Mesenchymal stem cell (in vitro differentiated cells and primary cell): ENCODE measurements around the gene WDR83.
"Not testable (repeated sequence)": the region's sequence is repeated elsewhere in the genome, so short reads cannot be mapped to it uniquely, and the experiment has no call there.

Source experiments
- DNase-seq: peaks from one replicate; pipeline ENCODE4 v3.0.0-alpha.2; 2013
- H2AFZ ChIP-seq: one replicate; pipeline ENCODE4 v1.6.1; 2013; ENCODE audit warnings: low read depth, mild to moderate bottlenecking, control low read depth, inconsistent platforms, low read length, moderate library complexity
- H2AK5ac ChIP-seq: 2 replicates; pipeline ENCODE4 v1.6.1; 2013; ENCODE audit warnings: low read length, moderate library complexity, mild to moderate bottlenecking, inconsistent platforms; ENCODE audit not compliant: severe bottlenecking
- H2BK120ac ChIP-seq: one replicate; pipeline ENCODE4 v1.6.1; 2013; ENCODE audit warnings: low read depth, mild to moderate bottlenecking, inconsistent platforms, low read length, moderate library complexity
- H2BK12ac ChIP-seq, 2 experiments: one replicate each; pipeline ENCODE4 v1.6.1; 2013; ENCODE audit warnings: inconsistent platforms in 2 of 2, low read length in 2 of 2, mild to moderate bottlenecking in 2 of 2, moderate library complexity in 2 of 2, control low read depth in 1 of 2
- H2BK15ac ChIP-seq: one replicate; pipeline ENCODE4 v1.6.1; 2013; ENCODE audit warnings: mild to moderate bottlenecking, low read depth, inconsistent platforms; ENCODE audit not compliant: poor library complexity, severe bottlenecking
- H2BK5ac ChIP-seq: 2 replicates; pipeline ENCODE4 v1.6.1; 2013; ENCODE audit warnings: low read depth, mild to moderate bottlenecking, low read length, control low read depth, inconsistent platforms; ENCODE audit not compliant: poor library complexity, severe bottlenecking
- H3K14ac ChIP-seq, 2 experiments: one replicate each; pipeline ENCODE4 v1.6.1; 2013; ENCODE audit warnings: inconsistent platforms in 2 of 2, low read length in 2 of 2, control low read depth in 1 of 2, mild to moderate bottlenecking in 1 of 2, moderate library complexity in 1 of 2
- H3K18ac ChIP-seq, 2 experiments: one replicate each; pipeline ENCODE4 v1.6.1; 2013; ENCODE audit warnings: inconsistent platforms in 2 of 2, low read length in 2 of 2, control low read depth in 1 of 2, low read depth in 1 of 2, mild to moderate bottlenecking in 1 of 2
- H3K23ac ChIP-seq, 2 experiments: one replicate each; pipeline ENCODE4 v1.6.1; 2013; ENCODE audit warnings: inconsistent platforms in 2 of 2, low read length in 2 of 2, mild to moderate bottlenecking in 2 of 2, moderate library complexity in 2 of 2, control low read depth in 1 of 2
- H3K27ac ChIP-seq: 2 replicates; pipeline ENCODE4 v1.5.1; 2013; ENCODE audit warnings: mild to moderate bottlenecking, moderate library complexity, low read length, control low read depth, inconsistent platforms; ENCODE audit not compliant: poor library complexity, severe bottlenecking
- H3K27me3 ChIP-seq, 2 experiments: 2 replicates each; pipeline versions ENCODE4 v1.6.1 to v1.7.0; 2013; ENCODE audit warnings: low read length in 2 of 2, mild to moderate bottlenecking in 2 of 2, moderate library complexity in 2 of 2, control low read depth in 1 of 2, inconsistent platforms in 1 of 2; ENCODE audit not compliant: control insufficient read depth in 1 of 2, insufficient read depth in 1 of 2
- H3K36me3 ChIP-seq, 2 experiments: 2 replicates each; pipeline versions ENCODE4 v1.6.1 to v1.7.0; 2013; ENCODE audit warnings: low read length in 2 of 2, control low read depth in 1 of 2, inconsistent platforms in 1 of 2, low read depth in 1 of 2, mild to moderate bottlenecking in 1 of 2; ENCODE audit not compliant: insufficient read depth in 2 of 2, control insufficient read depth in 1 of 2
- H3K4ac ChIP-seq, 2 experiments: one replicate each; pipeline ENCODE4 v1.6.1; 2013; ENCODE audit warnings: inconsistent platforms in 2 of 2, low read length in 2 of 2, mild to moderate bottlenecking in 2 of 2, moderate library complexity in 2 of 2, control low read depth in 1 of 2, low read depth in 1 of 2
- H3K4me1 ChIP-seq: 2 replicates; pipeline ENCODE4 v1.6.1; 2013; ENCODE audit warnings: low read depth, low read length, control low read depth; ENCODE audit not compliant: control insufficient read depth, insufficient read depth
- H3K4me2 ChIP-seq: 2 replicates; pipeline ENCODE4 v1.6.1; 2013; ENCODE audit warnings: low read length, mild to moderate bottlenecking, inconsistent platforms; ENCODE audit not compliant: poor library complexity, severe bottlenecking
- H3K4me3 ChIP-seq, 2 experiments: 2 replicates each; pipeline versions ENCODE4 v1.5.1 to v1.7.0; 2013; ENCODE audit warnings: low read length in 2 of 2, mild to moderate bottlenecking in 2 of 2, control low read depth in 1 of 2, low read depth in 1 of 2; ENCODE audit not compliant: insufficient read depth in 1 of 2
- H3K79me1 ChIP-seq: replicated peaks from 2 replicates; pipeline ENCODE4 v1.6.1; 2013; ENCODE audit warnings: mild to moderate bottlenecking, control low read depth, low read length, inconsistent platforms; ENCODE audit not compliant: poor library complexity, severe bottlenecking
- H3K9ac ChIP-seq: 2 replicates; pipeline ENCODE4 v1.7.0; 2013; ENCODE audit warnings: mild to moderate bottlenecking, low read length, moderate library complexity
- H3K9me3 ChIP-seq: 2 replicates; pipeline ENCODE4 v1.7.0; 2013; ENCODE audit warnings: mild to moderate bottlenecking, low read length; ENCODE audit not compliant: control insufficient read depth
- H4K8ac ChIP-seq: one replicate; pipeline ENCODE4 v1.6.1; 2013; ENCODE audit warnings: inconsistent platforms, mild to moderate bottlenecking, low read length, moderate library complexity
- H4K91ac ChIP-seq: one replicate; pipeline ENCODE4 v1.6.1; 2013; ENCODE audit warnings: mild to moderate bottlenecking, low read length, inconsistent platforms
- WGBS: methylation state at CpG from one replicate; pipeline ENCODE4 v1.1.7; 2013; ENCODE audit warnings: mixed read lengths; 5-methylcytosine and 5-hydroxymethylcytosine counted together

The WDR83 gene

DNA sequence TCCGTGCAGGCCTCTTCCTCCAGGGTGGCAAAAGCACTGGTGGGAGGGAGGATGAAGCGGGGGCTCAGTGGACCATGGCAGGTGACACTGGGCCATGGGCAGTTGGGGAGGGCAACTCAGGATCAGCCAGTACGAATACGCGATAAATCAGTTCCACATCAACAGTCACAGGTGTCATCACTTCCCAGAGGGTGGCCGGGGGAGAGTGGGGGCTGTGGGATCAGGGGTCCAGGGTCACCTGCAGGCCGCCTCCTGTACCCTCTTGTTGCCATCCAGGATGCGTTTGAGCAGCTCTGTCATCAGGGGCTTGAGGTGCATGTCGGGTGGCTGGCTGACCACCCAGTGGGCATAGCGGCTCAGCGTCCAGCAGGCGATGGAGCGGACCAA is 39.7 kb downstream of the WDR83 start:
- Histone ChIP-seq H3K23ac (no peak overlapping the region), H3K4me1 (peaks cover 1% of the 10 kb centered on the region), H4K8ac (no peak overlapping the region), H2BK5ac (no peak overlapping the region), H2AK5ac (no peak overlapping the region), H3K18ac (no peak overlapping the region), H2BK15ac (no peak overlapping the region), H2BK12ac (no peak overlapping the region), H2AFZ (no peak overlapping the region), H3K4me3 (no peak overlapping the region), H4K91ac (peak overlapping the region; percentile 34), H3K4ac (no peak overlapping the region), H3K27ac (no peak overlapping the region), H3K14ac (no peak overlapping the region), H3K36me3 (peaks cover 83 to 95% of the 10 kb centered on the region in 2 experiments), H3K9ac (no peak overlapping the region), H3K27me3 (no peaks in the 10 kb centered on the region), H3K4me2 (no peak overlapping the region), H3K79me1 (peaks cover 49% of the 10 kb centered on the region), H3K9me3 (no peaks in the 10 kb centered on the region), H2BK120ac (no peak overlapping the region)
- no peak for DNase-seq
- 98% methylated on average over 12 of the region's 13 CpGs for WGBS

DNA sequence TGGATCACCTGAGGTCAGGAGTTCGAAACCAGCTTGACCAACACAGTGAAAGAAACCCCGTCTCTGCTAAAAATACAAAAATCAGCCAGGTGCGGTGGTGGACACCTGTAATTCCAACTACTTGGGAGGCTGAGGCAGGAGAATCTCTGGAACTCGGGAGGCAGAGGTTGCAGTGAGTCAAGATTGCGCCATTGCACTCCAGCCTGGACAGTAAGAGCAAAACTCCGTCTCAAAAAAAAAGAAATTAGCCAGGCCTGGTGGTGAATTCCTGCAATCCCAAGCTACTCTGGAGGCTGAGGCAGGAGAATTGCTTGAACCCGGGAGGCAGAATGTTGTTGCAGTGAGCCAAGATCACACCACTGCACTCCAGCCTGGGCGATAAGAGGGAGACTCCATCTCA is 42.0 kb downstream of the WDR83 start:
- WGBS, result 98% methylated on average over 8 of the region's 8 CpGs
- Histone ChIP-seq H3K27ac (no peak overlapping the region), H3K4me2 (no peak overlapping the region), H2AK5ac (no peak overlapping the region), H2BK120ac (no peak overlapping the region), H3K4ac (no peak overlapping the region), H3K4me1 (no peaks in the 10 kb centered on the region), H3K23ac (no peak overlapping the region), H3K79me1 (peaks cover 43% of the 10 kb centered on the region), H3K27me3 (no peaks in the 10 kb centered on the region), H3K14ac (no peak overlapping the region), H3K4me3 (no peak overlapping the region), H4K91ac (no peak overlapping the region), H4K8ac (no peak overlapping the region), H3K9me3 (no peaks in the 10 kb centered on the region), H3K18ac (no peak overlapping the region), H2AFZ (no peak overlapping the region), H3K36me3 (peaks cover 78 to 90% of the 10 kb centered on the region in 2 experiments), H3K9ac (no peak overlapping the region), H2BK5ac (no peak overlapping the region), H2BK15ac (no peak overlapping the region), H2BK12ac (no peak overlapping the region)
- no peak for DNase-seq

DNA sequence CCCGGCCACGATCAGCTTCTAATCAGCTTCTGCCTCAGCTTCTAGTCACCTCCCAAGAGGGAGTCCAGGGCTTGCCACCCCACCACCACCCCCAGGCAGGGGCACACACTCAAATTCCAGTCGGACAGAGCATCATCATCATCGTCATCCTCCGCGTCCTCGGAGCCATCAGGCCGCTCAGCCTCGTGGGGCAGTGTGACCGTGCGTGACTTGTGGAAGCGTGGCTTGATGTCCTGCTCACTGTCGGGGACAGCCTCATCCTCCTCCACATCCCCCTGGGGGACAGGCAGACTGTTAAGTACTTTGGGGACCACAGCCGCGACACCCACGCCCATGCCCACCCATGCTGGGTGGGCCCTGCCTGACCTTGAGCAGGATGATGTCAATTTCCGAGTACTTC is 44.6 kb downstream of the WDR83 start:
- H3K14ac ChIP-seq, result no peak overlapping the region
- H3K4me3 ChIP-seq, result no peak overlapping the region
- no peak overlapping the region for H2AFZ ChIP-seq
- no peaks in the 10 kb centered on the region for H3K27me3 ChIP-seq
- H3K27ac ChIP-seq, result no peak overlapping the region
- DNase-seq, result no peak
- no peak overlapping the region for H3K4me2 ChIP-seq
- no peak overlapping the region for H3K9ac ChIP-seq
- H4K91ac ChIP-seq, result no peak overlapping the region
- WGBS, result 98% methylated on average over 17 of the region's 17 CpGs
- H2BK12ac ChIP-seq, result no peak overlapping the region
- no peaks in the 10 kb centered on the region for H3K4me1 ChIP-seq
- H3K79me1 ChIP-seq, result peaks cover 44% of the 10 kb centered on the region
- no peak overlapping the region for H3K18ac ChIP-seq
- H3K23ac ChIP-seq, result no peak overlapping the region
- no peak overlapping the region for H2BK120ac ChIP-seq
- H3K36me3 ChIP-seq, result peaks cover 82 to 90% of the 10 kb centered on the region in 2 experiments
- H2BK15ac ChIP-seq, result no peak overlapping the region
- no peak overlapping the region for H2AK5ac ChIP-seq
- no peak overlapping the region for H3K4ac ChIP-seq
- no peak overlapping the region for H2BK5ac ChIP-seq
- H4K8ac ChIP-seq, result no peak overlapping the region
- H3K9me3 ChIP-seq, result no peaks in the 10 kb centered on the region

DNA sequence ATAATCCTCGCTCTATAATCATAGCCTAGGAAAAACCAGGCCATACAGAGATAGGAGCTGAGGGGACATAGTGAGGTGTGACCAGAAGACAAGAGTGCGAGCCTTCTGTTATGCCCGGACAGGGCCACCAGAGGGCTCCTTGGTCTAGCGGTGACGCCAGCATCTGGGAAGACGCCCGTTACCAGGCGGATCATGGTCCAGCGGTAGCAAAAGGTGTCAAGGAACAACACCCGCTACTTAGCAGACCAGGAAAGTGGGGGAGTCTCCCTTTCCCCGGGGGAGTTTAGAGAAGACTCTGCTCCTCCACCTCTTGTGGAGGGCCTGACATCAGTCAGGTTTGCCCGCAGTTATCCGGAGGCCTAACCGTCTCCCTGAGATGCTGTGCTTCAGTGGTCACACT is 45.5 kb downstream of the WDR83 start:
- H3K23ac ChIP-seq, DNase-seq, H3K4me2 ChIP-seq, H3K4me1 ChIP-seq, H4K91ac ChIP-seq, H2AK5ac ChIP-seq, H3K27ac ChIP-seq, H3K14ac ChIP-seq, H3K4me3 ChIP-seq, H4K8ac ChIP-seq, H2BK15ac ChIP-seq, H3K18ac ChIP-seq, H3K9ac ChIP-seq, H2AFZ ChIP-seq, H2BK12ac ChIP-seq, H2BK120ac ChIP-seq, H3K9me3 ChIP-seq, H3K27me3 ChIP-seq, H2BK5ac ChIP-seq, H3K4ac ChIP-seq: not testable (repeated sequence)
- Histone ChIP-seq H3K36me3 (peaks cover 80 to 89% of the 10 kb centered on the region in 2 experiments), H3K79me1 (peaks cover 36% of the 10 kb centered on the region)
- 34% methylated on average over 9 of the region's 14 CpGs for WGBS
